Panc1 (cell line): ENCODE data around the gene WFS1.

ENCODE experiments used
- REST ChIP-seq, 2 experiments: IDR thresholded peaks; 2 replicates each; pipeline ENCODE4 v1.6.1; 2011 to 2012; ENCODE audit warnings: low read depth in 2 of 2, control low read depth in 1 of 2, low read length in 1 of 2, mild to moderate bottlenecking in 1 of 2, moderate library complexity in 1 of 2; ENCODE audit not compliant: insufficient read depth in 1 of 2
- TF ChIP-seq, protein P1 (sequence below): fragments of 450-650 bp; IDR thresholded peaks from 2 replicates; pipeline ENCODE4 v1.5.1; 2017; ENCODE audit warnings: mild to moderate bottlenecking

DNA sequence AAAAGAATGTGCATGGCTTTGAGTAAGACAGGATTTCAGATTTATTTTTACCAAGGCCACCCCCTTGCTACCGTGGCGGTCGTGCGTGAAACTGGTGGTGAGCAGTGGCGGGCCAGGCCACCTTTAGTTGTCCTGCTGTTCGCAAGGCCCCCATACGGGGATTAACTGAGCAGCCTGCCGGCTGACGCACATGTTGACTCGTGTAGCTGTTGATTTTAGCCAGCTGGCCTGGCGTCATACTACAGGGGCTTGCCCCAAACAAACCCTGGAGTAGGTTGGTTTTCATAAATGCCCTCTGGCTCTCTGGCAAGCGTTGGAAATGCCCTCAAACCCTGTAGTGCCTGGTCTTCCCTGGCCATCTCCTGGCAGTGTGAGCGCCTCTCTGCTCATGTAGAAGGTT, 28.4 kb downstream of the WFS1 start:
- TF ChIP-seq, protein P1, sequence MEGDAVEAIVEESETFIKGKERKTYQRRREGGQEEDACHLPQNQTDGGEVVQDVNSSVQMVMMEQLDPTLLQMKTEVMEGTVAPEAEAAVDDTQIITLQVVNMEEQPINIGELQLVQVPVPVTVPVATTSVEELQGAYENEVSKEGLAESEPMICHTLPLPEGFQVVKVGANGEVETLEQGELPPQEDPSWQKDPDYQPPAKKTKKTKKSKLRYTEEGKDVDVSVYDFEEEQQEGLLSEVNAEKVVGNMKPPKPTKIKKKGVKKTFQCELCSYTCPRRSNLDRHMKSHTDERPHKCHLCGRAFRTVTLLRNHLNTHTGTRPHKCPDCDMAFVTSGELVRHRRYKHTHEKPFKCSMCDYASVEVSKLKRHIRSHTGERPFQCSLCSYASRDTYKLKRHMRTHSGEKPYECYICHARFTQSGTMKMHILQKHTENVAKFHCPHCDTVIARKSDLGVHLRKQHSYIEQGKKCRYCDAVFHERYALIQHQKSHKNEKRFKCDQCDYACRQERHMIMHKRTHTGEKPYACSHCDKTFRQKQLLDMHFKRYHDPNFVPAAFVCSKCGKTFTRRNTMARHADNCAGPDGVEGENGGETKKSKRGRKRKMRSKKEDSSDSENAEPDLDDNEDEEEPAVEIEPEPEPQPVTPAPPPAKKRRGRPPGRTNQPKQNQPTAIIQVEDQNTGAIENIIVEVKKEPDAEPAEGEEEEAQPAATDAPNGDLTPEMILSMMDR = no peak
- TF ChIP-seq REST (IDR thresholded peaks at IDR 0.05; ENCODE audit: insufficient read depth in 1 of 2, low read depth in 2 of 2, low read length in 1 of 2) = no peak
